ENCODE results near the gene DDX25. TPM values are rescaled to one million over a fixed set of nuclear protein-coding genes. Genes with fewer than 3 reads are reported as not detected.
A peak's percentile ranks its signal among the peaks of the same experiment; 100 is the strongest.

The DDX25 gene
- total and polyA plus RNA-seq, 9 of the 15 experiments (the other 6 are each of a cell fraction or from before 2014, with no cell fraction given), result not detected

- TF ChIP-seq ZNF592 (IDR thresholded peaks at IDR 0.05) (0 out of 2 replicates have a peak, but pooled peaks have one; percentile 26), OTX1 (CRISPR knock-in tag; IDR thresholded peaks at IDR 0.05) (no peak), HDAC8 (tag; IDR thresholded peaks at IDR 0.05) (no peak), ATF3 (IDR thresholded peaks at IDR 0.05) (0 out of 2 replicates have a peak, but pooled peaks have one; percentile 27), ATF3 (CRISPR knock-in tag; conservative IDR thresholded peaks at IDR 0.05) (no peak), CAMTA2 (CRISPR knock-in tag; conservative IDR thresholded peaks at IDR 0.05) (no peak), SNRNP70 (optimal IDR thresholded peaks at IDR 0.05; ENCODE audit: low read depth, low read length) (no peak), RBM15 (IDR thresholded peaks at IDR 0.05; ENCODE audit: insufficient read depth, low read length) (no peak), ZNF316 (IDR thresholded peaks at IDR 0.05) (peak; percentile 83), NCOR1 (IDR thresholded peaks at IDR 0.05) (0 out of 2 replicates have a peak, but pooled peaks have one; percentile 18), ATF1 (CRISPR knock-in tag; IDR thresholded peaks at IDR 0.05) (no peak), ATF1 (tag; IDR thresholded peaks at IDR 0.05) (no peak), SRSF9 (IDR thresholded peaks at IDR 0.05; ENCODE audit: borderline replicate concordance, low read depth, low read length) (no peak), MBD2 (IDR thresholded peaks at IDR 0.05; ENCODE audit: borderline replicate concordance, low read depth) (no peak), TSC22D4 (tag; IDR thresholded peaks at IDR 0.05) (no peak), E2F8 (IDR thresholded peaks at IDR 0.05; ENCODE audit: low read depth, partially characterized antibody) (no peak), U2AF1 (optimal IDR thresholded peaks at IDR 0.05; ENCODE audit: low read depth, low read length) (no peak)
- TF ChIP-seq, protein P1, sequence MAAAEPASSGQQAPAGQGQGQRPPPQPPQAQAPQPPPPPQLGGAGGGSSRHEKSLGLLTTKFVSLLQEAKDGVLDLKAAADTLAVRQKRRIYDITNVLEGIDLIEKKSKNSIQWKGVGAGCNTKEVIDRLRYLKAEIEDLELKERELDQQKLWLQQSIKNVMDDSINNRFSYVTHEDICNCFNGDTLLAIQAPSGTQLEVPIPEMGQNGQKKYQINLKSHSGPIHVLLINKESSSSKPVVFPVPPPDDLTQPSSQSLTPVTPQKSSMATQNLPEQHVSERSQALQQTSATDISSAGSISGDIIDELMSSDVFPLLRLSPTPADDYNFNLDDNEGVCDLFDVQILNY (CRISPR knock-in tag; IDR thresholded peaks at IDR 0.05), result no peak
- TF ChIP-seq, protein P2, sequence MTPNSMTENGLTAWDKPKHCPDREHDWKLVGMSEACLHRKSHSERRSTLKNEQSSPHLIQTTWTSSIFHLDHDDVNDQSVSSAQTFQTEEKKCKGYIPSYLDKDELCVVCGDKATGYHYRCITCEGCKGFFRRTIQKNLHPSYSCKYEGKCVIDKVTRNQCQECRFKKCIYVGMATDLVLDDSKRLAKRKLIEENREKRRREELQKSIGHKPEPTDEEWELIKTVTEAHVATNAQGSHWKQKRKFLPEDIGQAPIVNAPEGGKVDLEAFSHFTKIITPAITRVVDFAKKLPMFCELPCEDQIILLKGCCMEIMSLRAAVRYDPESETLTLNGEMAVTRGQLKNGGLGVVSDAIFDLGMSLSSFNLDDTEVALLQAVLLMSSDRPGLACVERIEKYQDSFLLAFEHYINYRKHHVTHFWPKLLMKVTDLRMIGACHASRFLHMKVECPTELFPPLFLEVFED (CRISPR knock-in tag; conservative IDR thresholded peaks at IDR 0.05), result no peak
Observed at GRCh38 chr11:125890447-125891100, 13.7 kb upstream of the DDX25 start (continued).

Measured in K562 (cell line).